GM12878 (cell line): ENCODE data around the gene TGFB1. TPM values are rescaled to one million over a fixed set of nuclear protein-coding genes. Genes with fewer than 3 reads are reported as not detected.

Experiments used
- ATAC-seq: fragments of 200-7000 bp; cut with Tn5 transposase; 3 replicates; pipeline ENCODE4 v1.9.1; 2020; ENCODE audit warnings: mild to moderate bottlenecking, moderate library complexity
- BruUV-seq: library from RNA; stranded (reverse); fragments of 400-500 nt; replicated peaks from 2 replicates; lab custom pipeline; 2021; lab: Mats Ljungman, UMichigan
- CTCF ChIA-PET: fragments of 300-600 bp; sonication (Branson Sonifier 250); formaldehyde crosslinking; extraction: SDS; loops from one replicate; lab custom pipeline; 2021; ENCODE audit warnings: inconsistent platforms; lab: Yijun Ruan, JAX
- POLR2A ChIA-PET: fragments of 350-600 bp; formaldehyde crosslinking; extraction: SDS; loops from one replicate; lab custom pipeline; 2021; ENCODE audit warnings: inconsistent platforms; lab: Charles Lee
- RAD21 ChIA-PET: fragments of 300-600 bp; sonication (Branson Sonifier 250); formaldehyde crosslinking; loops from one replicate; lab custom pipeline; 2023; ENCODE audit warnings: antibody characterized with exemption; ENCODE audit not compliant: unreplicated experiment; lab: Charles Lee
- SMC1A ChIA-PET: fragments of 300-600 bp; sonication (Branson Sonifier 250); formaldehyde crosslinking; loops from one replicate; lab custom pipeline; 2023; ENCODE audit not compliant: unreplicated experiment, uncharacterized antibody; lab: Charles Lee
- DNase-seq: peaks from one replicate; pipeline ENCODE4 v3.0.0-alpha.2; 2011; ENCODE audit warnings: low read depth, low spot score
- FAIRE-seq: peaks from 3 replicates; lab custom pipeline; 2011; peaks lifted over from hg19 to GRCh38; lab: Jason Lieb, UNC
- H2AFZ ChIP-seq: 2 replicates; pipeline ENCODE4 v1.6.0; 2011; ENCODE audit warnings: low read depth, low read length, control low read depth; ENCODE audit not compliant: control insufficient read depth
- H3K27ac ChIP-seq: 2 replicates; pipeline ENCODE4 v1.5.1; 2011; ENCODE audit warnings: control low read depth; ENCODE audit not compliant: control insufficient read depth, insufficient read depth
- H3K27me3 ChIP-seq, 2 experiments: replicated peaks in 1 of 2; 2 replicates each; pipeline versions ENCODE4 v1.6.0 to v1.6.1; 2011; ENCODE audit warnings: low read length in 1 of 2; ENCODE audit not compliant: control insufficient read depth in 2 of 2, insufficient read depth in 2 of 2
- H3K36me3 ChIP-seq, 2 experiments: 2 replicates each; pipeline ENCODE4 v1.5.1; 2011; ENCODE audit warnings: low read length in 1 of 2; ENCODE audit not compliant: control insufficient read depth in 2 of 2, insufficient read depth in 2 of 2
- H3K4me1 ChIP-seq: 2 replicates; pipeline ENCODE4 v1.6.1; 2011; ENCODE audit warnings: mild to moderate bottlenecking, low read length, moderate library complexity, mixed read lengths; ENCODE audit not compliant: control insufficient read depth, insufficient read depth
- H3K4me2 ChIP-seq: 2 replicates; pipeline ENCODE4 v1.6.0; 2011; ENCODE audit warnings: control low read depth; ENCODE audit not compliant: control insufficient read depth, insufficient read depth
- H3K4me3 ChIP-seq: fragments of 200-600 bp; sonication (generic); 2 replicates; pipeline ENCODE4 v1.5.1; 2016
- H3K79me2 ChIP-seq: 2 replicates; pipeline ENCODE4 v1.6.0; 2011; ENCODE audit warnings: low read length; ENCODE audit not compliant: control insufficient read depth, insufficient read depth
- H3K9ac ChIP-seq: 2 replicates; pipeline ENCODE4 v1.8.0; 2011; ENCODE audit warnings: low read length, control low read depth, mixed read lengths; ENCODE audit not compliant: control insufficient read depth, insufficient read depth
- H3K9me3 ChIP-seq: replicated peaks from 3 replicates; pipeline ENCODE4 v1.5.1; 2011; ENCODE audit warnings: mild to moderate bottlenecking, low read length; ENCODE audit not compliant: control insufficient read depth, insufficient read depth
- H4K20me1 ChIP-seq: 2 replicates; pipeline ENCODE4 v1.6.0; 2011; ENCODE audit not compliant: control insufficient read depth, insufficient read depth
- BACH1 ChIP-seq: fragments of 450-650 bp; IDR thresholded peaks from 2 replicates; pipeline ENCODE4 v1.6.1; 2017; ENCODE audit warnings: mild to moderate bottlenecking, borderline replicate concordance
- BHLHE40 ChIP-seq, 2 experiments: fragments of 450-650 bp in 1 of 2; IDR thresholded peaks; 2 replicates each; pipeline ENCODE4 v1.6.1; 2011 to 2017; ENCODE audit warnings: low read depth in 2 of 2, borderline replicate concordance in 1 of 2, improper control_type of control experiment in 1 of 2, low read length in 1 of 2, mild to moderate bottlenecking in 1 of 2
- MYC ChIP-seq: IDR thresholded peaks from 2 replicates; pipeline ENCODE4 v1.6.1; 2011; ENCODE audit warnings: mild to moderate bottlenecking, low read length, moderate library complexity, inconsistent platforms; ENCODE audit not compliant: insufficient read depth, insufficient replicate concordance, insufficient read length, severe bottlenecking
- POLR2AphosphoS5 ChIP-seq: IDR thresholded peaks from 2 replicates; pipeline ENCODE4 v1.6.1; 2011; ENCODE audit warnings: mild to moderate bottlenecking, low read length, inconsistent platforms
- REST ChIP-seq: IDR thresholded peaks from 2 replicates; pipeline ENCODE4 v1.6.1; 2012; ENCODE audit warnings: mild to moderate bottlenecking, low read depth, low read length
- WGBS: methylation state at CpG from one replicate; pipeline ENCODE4 v1.1.6; 2016; ENCODE audit warnings: low lambda C conversion rate; ENCODE audit not compliant: insufficient replicate concordance, insufficient coverage; ENCODE audit errors: missing lambda C conversion rate; 5-methylcytosine and 5-hydroxymethylcytosine counted together
- in situ Hi-C: fragments of 300-500 bp; cut with MboI; formaldehyde crosslinking; loops from 9 replicates; pipeline ENCODE4 v1.14.3; 2018; ENCODE audit warnings: mixed read lengths
- intact Hi-C: fragments of 100-400 bp; cut with micrococcal nuclease; formaldehyde crosslinking; loops from one replicate; pipeline ENCODE4 v1.14.2; 2022; ENCODE audit not compliant: unreplicated experiment
- polyA plus RNA-seq, 11 experiments: library from polyadenylated mRNA; depleted of rRNA in 4 of 11; unstranded in 6 of 11; stranded (reverse) in 5 of 11; fragments of >200 nt; fragmentation: Nextera tagmentation in 4 of 11; fragmentation: Illumina TruSeq in 1 of 11; extraction: Ambion mirVana in 4 of 11; extraction: Trizol in 1 of 11; gene quantifications; 1 replicate in 1 of 11; 2 replicates in 10 of 11; pipeline versions ENCODE4 v1.2.1 to v1.2.3, GENCODE V29; 2011 to 2016; ENCODE audit warnings: inconsistent platforms in 2 of 11, missing spikeins in 2 of 11, low read depth in 1 of 11
- total RNA-seq, 4 experiments: library from RNA; depleted of rRNA in 3 of 4; stranded (reverse); fragments of >200 nt in 3 of 4; fragmentation: Illumina TruSeq in 1 of 4; extraction: Trizol in 1 of 4; gene quantifications; 2 replicates each; pipeline versions ENCODE4 v1.2.1 to v1.2.3, GENCODE V29; 2013 to 2021

Gene TGFB1
- total and polyA plus RNA-seq, 10 of the 15 experiments (the other 5 are each of a cell fraction or from before 2014, with no cell fraction given) = 0.23 to 120 (median 10.9) TPM

- ChIA-PET POLR2A (no interaction called here), RAD21 (no interaction called here), SMC1A (no interaction called here), CTCF (interaction anchor here (1.8 kb wide), 1 partner anchor 29 kb away, joined by 5 read pairs; no protein-coding TSS in a partner anchor)
- H4K20me1 ChIP-seq = no peaks in the 10 kb centered on the region
- no TSS peak for BruUV-seq
- peaks cover 25% of the 10 kb centered on the region for H3K4me1 ChIP-seq
- intact Hi-C loops (no loop called here), in situ Hi-C loops (no loop called here)
- no peak overlapping the region for H3K4me2 ChIP-seq
- 75% methylated on average over 7 of the region's 7 CpGs for WGBS
- no peak overlapping the region for H3K27ac ChIP-seq
- no peaks in the 10 kb centered on the region for H3K9me3 ChIP-seq
- H3K9ac ChIP-seq = no peak overlapping the region
- H3K4me3 ChIP-seq = no peak overlapping the region
- H2AFZ ChIP-seq = no peak overlapping the region
- no peak for ATAC-seq
- no peak for FAIRE-seq
- TF ChIP-seq REST (no peak), BACH1 (no peak), POLR2AphosphoS5 (peak; percentile 17; the same call in 1 of the 2 replicates), MYC (no peak), BHLHE40 (IDR thresholded peaks at IDR 0.05; ENCODE audit: borderline replicate concordance in 1 of 2, low read depth in 2 of 2, low read length in 1 of 2) (no peak)
- H3K36me3 ChIP-seq = peaks cover 9 to 35% of the 10 kb centered on the region in 2 experiments
- DNase-seq = no peak
- H3K79me2 ChIP-seq = peaks cover 10% of the 10 kb centered on the region
- H3K27me3 ChIP-seq = no peaks in the 10 kb centered on the region
These were observed 30.7 kb downstream of the TGFB1 start for GRCh38 chr19:41323023-41323422.
